Stimulated activated CD8-positive, alpha-beta memory T cell treated with anti-CD3 and anti-CD28 coated beads, Interleukin-2, amount 100 ng/mL, for 1 hour (primary cell): ENCODE data around the gene PAX5.
"Not testable (repeated sequence)": the region's sequence is repeated elsewhere in the genome, so short reads cannot be mapped to it uniquely, and the experiment has no call there.

Experiments used
- DNase-seq, 2 donors: peaks; one replicate each; pipeline ENCODE4 v3.0.0-alpha.2; 2020; ENCODE audit warnings: low read depth in 2 of 2

The PAX5 gene

GRCh38 chr9:36881316-36881715, 152.8 kb downstream of the PAX5 start:
- no peak for DNase-seq

GRCh38 chr9:36880075-36880474, 154.0 kb downstream of the PAX5 start:
- DNase-seq = no peak

GRCh38 chr9:36878986-36879982, 154.8 kb downstream of the PAX5 start:
- no peak for DNase-seq

- DNase-seq = no peak
These were observed 156.8 kb downstream of the PAX5 start for GRCh38 chr9:36877239-36877638.

- no peak for DNase-seq
These were observed 158.0 kb downstream of the PAX5 start for GRCh38 chr9:36876056-36876455.

- no peak for DNase-seq
These were observed 159.1 kb downstream of the PAX5 start for GRCh38 chr9:36874921-36875320.

GRCh38 chr9:36874261-36874660, 159.8 kb downstream of the PAX5 start:
- no peak for DNase-seq

GRCh38 chr9:36873247-36873875, 160.7 kb downstream of the PAX5 start:
- DNase-seq = peak; percentile 7 to 43

GRCh38 chr9:36872641-36873040, 161.4 kb downstream of the PAX5 start:
- DNase-seq = no peak

GRCh38 chr9:36871606-36872005, 162.5 kb downstream of the PAX5 start:
- no peak for DNase-seq

GRCh38 chr9:36870960-36871359, 163.1 kb downstream of the PAX5 start:
- no peak for DNase-seq

- not testable (repeated sequence) for DNase-seq
These were observed 164.5 kb downstream of the PAX5 start for GRCh38 chr9:36869605-36870004.

- no peak for DNase-seq
These were observed 165.3 kb downstream of the PAX5 start for GRCh38 chr9:36868586-36869282.

- DNase-seq = no peak
These were observed 166.2 kb downstream of the PAX5 start for GRCh38 chr9:36867672-36868471.

- DNase-seq = no peak
These were observed 166.8 kb downstream of the PAX5 start for GRCh38 chr9:36867241-36867640.

GRCh38 chr9:36866840-36867239, 167.2 kb downstream of the PAX5 start:
- DNase-seq = no peak

- DNase-seq = no peak
These were observed 168.1 kb downstream of the PAX5 start for GRCh38 chr9:36865731-36866635.

- no peak for DNase-seq
These were observed 169.3 kb downstream of the PAX5 start for GRCh38 chr9:36864491-36865410.
